Fibroblast of skin of right biceps (primary cell): ENCODE data around the gene MZT2A.
"Not testable (repeated sequence)": the region's sequence is repeated elsewhere in the genome, so short reads cannot be mapped to it uniquely, and the experiment has no call there.

Experiments
- DNase-seq: peaks from one replicate; pipeline ENCODE4 v3.0.0-alpha.2; 2013

The MZT2A gene

GRCh38 chr2:131490616-131491468 lies 1.4 kb downstream of the MZT2A start:
- DNase-seq: peak; percentile 15

- DNase-seq: no peak
Measured at GRCh38 chr2:131488306-131489205, 3.6 kb downstream of the MZT2A start.

- not testable (repeated sequence) for DNase-seq
Measured at GRCh38 chr2:131486201-131486902, 5.8 kb downstream of the MZT2A start.

- DNase-seq: not testable (repeated sequence)
Measured at GRCh38 chr2:131484906-131485460, 7.2 kb downstream of the MZT2A start.

GRCh38 chr2:131483981-131484820 lies 8.0 kb downstream of the MZT2A start:
- not testable (repeated sequence) for DNase-seq

GRCh38 chr2:131482506-131483155 lies 9.6 kb downstream of the MZT2A start:
- not testable (repeated sequence) for DNase-seq

GRCh38 chr2:131480351-131480750 lies 11.8 kb downstream of the MZT2A start:
- DNase-seq: not testable (repeated sequence)

- not testable (repeated sequence) for DNase-seq
Measured at GRCh38 chr2:131478850-131479461, 13.2 kb downstream of the MZT2A start.

GRCh38 chr2:131478074-131478849 lies 13.9 kb downstream of the MZT2A start:
- not testable (repeated sequence) for DNase-seq

- DNase-seq: not testable (repeated sequence)
Measured at GRCh38 chr2:131477227-131477626, 15.0 kb downstream of the MZT2A start.

- DNase-seq: not testable (repeated sequence)
Measured at GRCh38 chr2:131476363-131476762, 15.8 kb downstream of the MZT2A start.

GRCh38 chr2:131475831-131476230 lies 16.4 kb downstream of the MZT2A start, which contains the start of gene TUBA3D:
TUBA3D (plus strand) TSS chr2:131476119; CDS start chr2:131476200, 81 bp downstream.
- DNase-seq: no peak

- not testable (repeated sequence) for DNase-seq
Measured at GRCh38 chr2:131473266-131473665, 18.9 kb downstream of the MZT2A start.

- DNase-seq: not testable (repeated sequence)
Measured at GRCh38 chr2:131471624-131472023, 20.6 kb downstream of the MZT2A start.

- not testable (repeated sequence) for DNase-seq
Measured at GRCh38 chr2:131470944-131471343, 21.3 kb downstream of the MZT2A start.

- DNase-seq: not testable (repeated sequence)
Measured at GRCh38 chr2:131467722-131468121, 24.5 kb downstream of the MZT2A start.

- not testable (repeated sequence) for DNase-seq
Measured at GRCh38 chr2:131454914-131455313, 37.3 kb downstream of the MZT2A start.

- not testable (repeated sequence) for DNase-seq
Measured at GRCh38 chr2:131451265-131451949, 40.8 kb downstream of the MZT2A start.

- not testable (repeated sequence) for DNase-seq
Measured at GRCh38 chr2:131447981-131448380, 44.2 kb downstream of the MZT2A start.
